HG03342 (cell line): Measurements from ENCODE around the gene SLC9A5.
A peak's percentile ranks its signal among the peaks of the same experiment; 100 is the strongest.

Experiments
- ATAC-seq: cut with Tn5 transposase; IDR thresholded peaks from one replicate; pipeline ENCODE4 v1.9.1; 2021; ENCODE audit warnings: mild to moderate bottlenecking, moderate library complexity; ENCODE audit not compliant: unreplicated experiment

SLC9A5 gene

DNA sequence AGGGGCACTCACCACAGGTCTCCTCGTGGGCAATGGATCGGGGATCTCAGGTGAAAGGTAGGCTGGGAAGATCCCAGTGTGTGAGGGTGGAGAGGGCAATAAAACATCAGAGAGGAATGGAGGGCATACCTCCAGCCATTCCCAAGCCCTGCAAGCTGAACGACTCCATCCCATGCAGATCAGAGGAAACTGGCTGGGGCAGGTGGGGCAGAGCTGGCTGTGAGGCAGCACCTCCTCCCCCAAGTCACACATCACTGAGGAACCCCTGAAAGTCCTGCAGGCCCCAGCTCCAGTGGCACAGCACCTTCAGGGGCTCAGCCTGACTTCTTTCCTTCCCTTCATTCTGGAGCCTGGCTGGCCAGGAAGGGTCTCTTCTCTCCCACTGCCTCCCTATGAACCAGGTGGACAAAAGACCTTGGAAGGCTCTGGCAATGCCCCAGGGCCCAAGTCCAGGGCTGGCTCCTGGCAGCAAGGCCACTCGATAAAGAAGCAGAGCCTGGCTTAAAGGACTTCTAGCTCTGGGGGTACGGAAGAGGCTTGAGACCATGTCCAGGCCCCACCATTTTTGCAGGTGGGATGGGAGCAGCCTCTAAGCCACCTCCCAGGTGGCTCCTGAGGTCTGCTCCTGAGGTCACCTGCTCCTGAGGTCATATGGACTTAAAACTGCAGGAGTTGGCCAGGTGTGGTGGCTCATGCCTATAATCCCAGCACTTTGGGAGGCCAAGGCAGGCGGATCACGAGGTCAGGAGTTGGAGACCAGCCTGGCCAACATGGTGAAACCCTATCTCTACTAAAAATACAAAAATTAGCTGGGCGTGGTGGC is 35.4 kb upstream of the SLC9A5 start:
- ATAC-seq = no peak

DNA sequence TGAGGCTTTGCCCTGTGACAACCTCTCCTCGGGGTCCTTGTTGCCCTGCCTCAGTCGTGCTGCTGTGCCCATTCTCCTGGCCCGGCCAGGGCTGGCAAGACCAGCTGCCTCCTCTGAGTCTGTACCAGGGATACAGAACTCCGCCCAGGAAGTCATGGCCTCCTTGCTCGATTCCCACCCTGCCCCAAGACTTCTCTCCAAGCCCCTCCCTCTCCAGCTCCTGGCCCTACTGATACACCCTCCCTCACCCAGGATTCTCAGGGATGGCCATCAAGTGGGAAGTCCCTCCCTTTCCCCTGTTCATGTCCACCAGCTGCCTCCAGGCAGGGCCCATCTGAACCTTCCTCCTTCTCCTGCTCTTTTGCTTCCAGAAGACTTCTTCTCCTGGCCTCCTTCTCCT is 33.1 kb upstream of the SLC9A5 start:
- no peak for ATAC-seq

DNA sequence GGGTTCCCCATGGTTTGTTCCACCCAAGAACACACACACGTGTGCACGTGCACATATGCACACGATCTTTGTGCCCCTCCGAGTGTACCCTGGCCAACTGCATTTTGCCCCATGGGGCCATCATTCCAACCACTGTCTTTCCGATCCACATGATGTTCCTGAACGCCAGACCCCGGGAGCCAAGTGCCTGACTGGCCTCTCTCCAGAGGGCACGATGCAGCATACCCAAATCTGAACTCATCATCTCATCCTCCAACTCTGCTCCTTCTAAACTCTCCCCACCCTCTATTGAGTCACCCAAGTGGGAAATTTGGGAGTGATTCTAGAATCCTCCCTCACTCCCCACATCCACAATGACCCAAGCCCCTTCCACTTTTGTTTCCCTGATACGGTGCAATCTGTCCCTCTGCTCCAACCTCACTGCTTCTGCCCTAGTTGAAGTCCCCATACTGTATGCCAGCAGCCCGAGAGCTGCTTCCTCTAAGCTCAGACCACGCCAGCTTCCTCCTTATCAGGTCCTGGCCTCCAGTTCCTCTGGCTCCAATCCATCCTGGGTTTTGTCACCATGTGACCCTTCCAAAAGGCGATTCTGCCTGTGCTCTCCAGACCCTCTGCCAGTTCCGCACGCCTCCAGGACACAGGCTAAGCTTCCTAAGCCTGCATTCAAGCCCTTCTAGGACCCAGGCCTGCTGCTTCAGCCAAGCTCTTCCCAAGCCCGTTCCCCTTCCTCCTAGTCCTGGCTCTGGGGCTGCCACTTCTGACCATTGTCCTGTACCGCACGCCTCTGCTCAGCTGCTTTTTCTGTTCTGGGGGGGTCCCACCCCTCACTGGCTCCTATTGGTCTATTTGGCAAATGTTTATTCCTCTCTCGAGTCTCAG is 31.9 kb upstream of the SLC9A5 start:
- no peak for ATAC-seq

DNA sequence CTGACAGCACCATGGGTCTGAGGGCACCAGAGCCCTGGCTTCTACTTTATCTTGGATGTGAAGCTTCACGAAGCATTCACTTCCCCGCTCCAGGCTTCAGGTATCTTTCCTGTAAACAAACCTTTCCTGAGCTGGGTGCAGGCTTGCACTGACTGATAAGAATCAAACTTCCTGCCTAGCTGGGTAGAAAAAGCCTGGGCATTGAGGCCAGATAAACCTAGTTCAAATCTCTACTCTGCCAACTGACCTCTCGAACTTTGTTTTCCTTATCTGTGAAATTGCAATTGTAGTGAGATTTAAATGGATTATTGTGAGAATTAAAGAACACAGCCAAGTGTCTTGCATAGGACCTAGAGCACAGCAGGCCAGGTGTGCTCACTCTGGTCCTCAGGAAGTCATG is 24.8 kb upstream of the SLC9A5 start:
- no peak for ATAC-seq

DNA sequence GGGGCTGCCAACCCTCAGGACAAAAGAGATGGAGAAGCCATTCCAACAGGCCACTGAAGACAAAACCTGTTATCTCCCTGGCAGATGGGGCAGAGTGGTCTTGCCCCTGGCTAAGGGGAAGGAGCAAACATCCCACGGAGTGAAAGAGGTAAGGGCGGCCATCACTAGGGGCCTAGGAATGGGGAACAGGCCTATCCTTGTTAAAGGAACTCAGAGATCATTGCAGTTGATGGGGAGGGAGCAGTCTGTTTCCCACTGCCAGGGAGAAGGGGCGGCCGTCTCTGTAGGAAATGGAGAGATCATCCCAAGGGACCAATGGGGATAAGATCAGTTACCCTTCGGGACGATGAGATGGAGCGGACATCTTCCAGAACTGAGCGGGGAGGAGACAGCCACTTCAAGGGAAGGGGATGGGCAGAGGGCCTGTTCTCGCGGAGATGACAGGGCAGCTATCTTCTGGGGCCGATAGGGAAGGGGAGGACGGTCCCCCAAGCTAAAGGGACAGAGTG is 22.4 kb upstream of the SLC9A5 start:
- no peak for ATAC-seq

DNA sequence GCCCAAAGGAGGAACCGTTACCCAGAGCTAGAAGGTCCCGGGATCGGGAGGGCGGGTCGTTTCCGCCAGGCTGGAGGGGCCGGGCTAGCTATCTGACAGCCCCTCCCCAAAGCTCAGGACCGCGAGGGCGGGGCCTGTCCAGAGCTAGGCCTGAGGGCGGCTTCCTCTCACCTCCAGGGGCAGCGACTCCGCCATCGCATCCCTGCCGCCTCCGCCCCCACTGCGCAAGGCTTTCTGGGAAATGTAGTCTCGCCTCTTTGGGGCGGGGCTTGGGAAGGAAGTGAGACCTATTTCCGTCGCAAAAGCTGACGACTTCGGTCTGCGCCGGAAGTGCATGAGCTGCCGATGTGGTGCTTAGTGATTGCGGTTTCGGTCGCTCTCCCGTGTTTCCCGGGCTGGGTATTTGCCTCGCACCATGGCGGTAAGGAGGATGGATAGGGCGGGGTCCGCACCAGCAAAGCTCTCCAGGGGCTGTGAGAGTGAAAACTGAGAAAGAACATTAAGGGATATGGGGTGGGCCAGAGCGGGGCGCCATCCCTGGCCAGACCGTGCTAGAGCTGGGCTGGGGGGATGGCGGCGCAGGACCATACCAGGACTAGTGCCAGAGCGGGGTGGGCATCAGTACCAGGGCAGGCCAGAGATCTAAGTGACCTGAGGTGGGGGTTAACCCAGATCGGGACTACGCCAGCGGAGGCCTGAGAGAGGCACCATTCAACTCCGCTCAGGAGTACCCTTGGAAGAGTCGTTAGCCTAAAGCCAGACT is 21.8 kb upstream of the SLC9A5 start, which contains the start of gene TMEM208:
TSS of gene TMEM208 (plus strand) at position 327 of the 763 bp plus-strand sequence. CDS start at position 416, 89 bp downstream.
- peak; percentile 91 for ATAC-seq

DNA sequence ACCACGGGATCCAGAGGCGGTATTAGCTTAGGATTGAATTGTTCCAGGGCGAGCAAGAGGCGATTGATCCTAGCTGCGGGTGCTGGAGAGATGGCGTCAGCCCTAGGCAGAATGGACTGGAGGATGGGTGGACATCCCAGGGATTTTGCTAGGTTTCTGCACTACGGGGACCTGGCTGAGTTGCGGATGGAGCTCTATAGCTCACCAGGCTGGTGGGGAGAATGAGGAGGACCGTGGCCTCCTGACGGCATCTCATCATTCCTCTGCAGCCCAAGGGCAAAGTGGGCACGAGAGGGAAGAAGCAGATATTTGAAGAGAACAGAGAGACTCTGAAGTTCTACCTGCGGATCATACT is 21.2 kb upstream of the SLC9A5 start:
- no peak for ATAC-seq

DNA sequence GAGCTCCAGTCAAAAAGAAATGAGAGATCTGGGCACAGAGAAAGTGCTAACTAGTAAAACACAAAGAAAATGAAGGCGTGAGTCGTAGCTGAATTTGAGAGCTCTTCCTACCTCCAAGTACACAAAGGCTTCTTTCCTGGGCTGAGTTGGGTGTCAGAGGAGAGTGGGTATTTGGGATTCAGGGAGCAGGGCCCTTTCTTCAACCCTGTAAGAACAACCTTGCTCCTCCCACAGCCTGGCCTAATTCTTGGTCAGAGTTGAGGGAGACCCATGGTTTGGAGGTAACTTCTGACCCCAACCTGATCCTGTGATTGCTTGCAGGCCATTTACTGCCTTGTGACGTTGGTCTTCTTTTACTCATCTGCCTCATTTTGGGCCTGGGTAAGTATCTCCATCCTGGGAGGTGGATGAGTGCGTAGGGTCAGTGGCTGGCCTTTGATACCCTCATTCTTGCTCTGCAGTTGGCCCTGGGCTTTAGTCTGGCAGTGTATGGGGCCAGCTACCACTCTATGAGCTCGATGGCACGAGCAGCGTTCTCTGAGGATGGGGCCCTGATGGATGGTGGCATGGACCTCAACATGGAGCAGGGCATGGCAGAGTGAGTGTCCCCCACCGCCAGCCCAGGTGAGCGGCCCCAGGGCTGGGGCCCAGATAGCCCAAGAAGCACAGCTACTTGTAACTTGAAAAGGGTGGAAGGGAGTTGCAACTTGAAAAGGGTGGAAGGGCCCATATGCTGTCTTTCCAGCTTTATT is 20.6 kb upstream of the SLC9A5 start:
- ATAC-seq = no peak

DNA sequence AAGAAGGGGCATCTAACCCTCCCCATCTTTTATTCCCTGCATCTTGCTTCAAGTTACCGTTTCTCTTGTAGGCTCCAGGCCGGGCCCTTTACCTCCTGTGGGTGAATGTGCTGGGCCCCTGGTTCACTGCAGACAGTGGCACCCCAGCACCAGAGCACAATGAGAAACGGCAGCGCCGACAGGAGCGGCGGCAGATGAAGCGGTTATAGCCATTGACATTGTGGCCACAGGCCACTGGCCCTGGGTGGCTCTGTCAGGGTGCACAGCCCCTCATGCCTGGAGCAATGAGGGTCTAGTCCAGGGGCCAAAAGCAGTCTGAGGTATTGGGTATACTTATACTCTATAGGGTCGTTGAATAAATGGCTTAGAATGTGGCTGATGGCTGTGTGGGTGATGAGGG is 19.9 kb upstream of the SLC9A5 start:
- ATAC-seq = no peak

DNA sequence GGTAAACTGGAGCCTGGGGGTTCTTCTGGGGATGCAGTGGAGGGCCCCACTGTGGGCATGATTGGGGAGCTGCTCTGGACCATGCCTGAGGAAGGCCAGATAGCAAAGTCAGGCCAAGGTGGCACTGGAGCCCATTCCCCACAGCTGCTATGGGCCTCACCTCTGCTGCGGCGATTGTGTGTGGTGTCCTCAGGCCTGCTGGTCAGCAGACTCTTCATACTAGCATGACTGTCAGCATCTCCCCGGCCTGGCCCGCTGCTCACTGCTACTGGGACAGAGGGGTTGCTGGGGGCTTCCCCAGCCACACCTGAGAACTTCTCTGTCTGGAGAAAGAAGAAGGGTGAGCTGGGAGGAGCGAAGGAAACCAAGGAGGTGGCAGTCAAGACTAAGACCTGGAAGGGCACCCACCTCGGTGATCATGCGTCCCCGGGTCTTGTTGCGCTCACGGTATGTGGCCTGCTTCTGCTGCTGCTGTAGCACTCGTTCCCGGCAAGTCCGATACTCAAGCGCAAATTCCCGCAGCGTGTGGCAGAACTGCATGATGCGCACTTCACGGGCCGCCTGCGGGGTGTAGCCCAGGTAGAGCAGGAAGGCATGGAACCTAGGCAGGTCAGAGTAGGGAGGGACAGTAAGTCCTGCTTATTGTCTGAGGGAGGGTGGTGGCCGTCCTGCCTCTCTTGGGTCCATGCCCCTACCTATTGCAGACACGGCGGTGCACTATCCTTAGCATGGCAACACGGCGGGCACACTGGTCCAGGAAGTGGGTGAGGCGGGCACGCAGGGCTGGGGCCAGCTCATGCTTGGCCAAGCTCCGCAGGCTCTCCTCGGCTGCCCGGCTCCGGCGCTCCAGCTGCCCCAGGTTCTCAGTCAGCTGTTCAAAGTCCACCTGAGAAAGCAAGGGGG is 18.6 kb upstream of the SLC9A5 start:
- no peak for ATAC-seq

DNA sequence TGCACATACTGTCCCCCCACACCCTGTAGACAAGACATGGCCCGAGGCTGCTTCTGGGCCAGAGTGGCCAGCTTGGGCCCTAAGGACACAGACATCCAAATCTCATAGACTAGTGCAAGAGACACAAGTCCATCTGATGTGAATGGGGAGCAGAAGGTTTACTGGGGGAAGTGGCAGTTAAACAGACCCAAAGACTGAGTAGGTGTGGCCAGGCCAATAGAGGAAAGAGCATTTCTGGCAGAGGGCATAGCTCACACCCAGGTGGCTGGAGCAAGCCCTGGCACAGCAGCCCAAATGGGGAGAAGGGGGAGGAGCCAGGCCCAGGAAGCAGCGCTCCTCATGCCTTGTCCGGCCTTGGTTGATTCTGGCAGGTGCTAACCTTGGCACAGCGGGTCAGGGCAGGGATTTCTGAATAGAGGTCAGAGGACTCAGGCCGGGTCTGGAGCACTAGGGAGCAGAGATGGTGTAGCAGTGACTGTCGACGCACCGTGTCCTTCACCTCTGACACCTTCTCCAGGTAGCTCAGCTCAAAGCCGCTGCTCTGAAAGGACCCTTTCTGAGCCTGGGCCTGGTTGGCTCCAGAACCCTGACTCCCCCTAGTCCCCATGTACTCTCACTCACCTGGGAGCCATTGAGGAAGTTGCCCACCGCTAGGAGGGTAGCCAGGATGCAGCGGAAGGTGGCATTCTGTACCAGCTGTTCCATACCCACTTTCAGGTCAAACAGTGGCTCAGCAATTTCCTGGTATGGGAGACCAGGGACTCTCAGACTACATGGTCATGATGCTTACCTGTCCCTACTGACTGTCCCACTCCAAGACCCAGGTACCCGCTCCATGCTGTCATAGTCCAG is 17.7 kb upstream of the SLC9A5 start:
- ATAC-seq = no peak

DNA sequence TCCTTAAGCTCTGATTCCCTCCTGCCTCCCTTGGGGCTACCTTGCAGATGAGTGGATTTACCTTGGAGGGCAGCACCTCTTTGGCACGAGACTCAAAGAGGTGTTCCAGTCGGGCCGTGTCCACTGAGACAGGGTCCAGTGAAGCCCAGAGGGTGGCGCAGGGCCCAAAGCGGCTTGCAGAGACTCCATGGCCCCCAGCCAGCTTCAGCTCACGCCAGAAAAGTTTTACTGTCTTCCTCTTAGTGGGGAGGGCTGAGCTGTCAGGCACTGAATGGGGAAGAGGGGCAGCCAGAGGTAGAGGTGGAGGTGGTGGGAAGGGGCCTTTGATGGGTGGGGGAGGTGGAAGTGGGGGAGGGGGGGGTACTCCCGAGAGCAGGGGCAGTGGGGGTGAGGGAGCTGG is 15.2 kb upstream of the SLC9A5 start:
- no peak for ATAC-seq

DNA sequence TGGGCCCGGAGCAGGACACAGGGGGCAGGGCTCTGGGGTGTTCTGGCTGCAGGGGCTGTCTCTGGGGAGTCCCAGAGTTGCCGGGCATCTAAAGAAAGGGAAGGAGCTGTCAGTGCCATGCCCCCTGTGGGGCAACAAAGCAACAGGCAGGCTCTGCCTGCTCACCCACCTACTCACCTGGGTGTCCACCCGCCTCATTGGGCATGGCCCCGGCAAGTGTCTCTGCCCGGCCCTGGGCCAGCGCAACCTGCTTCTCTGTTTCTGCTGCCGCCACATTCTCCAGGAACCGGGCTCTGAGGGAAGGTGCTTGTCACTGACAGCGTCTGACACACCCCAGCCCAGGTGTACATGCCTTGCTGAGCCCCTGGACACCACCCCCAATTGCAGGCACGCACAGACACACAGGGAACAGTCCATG is 14.6 kb upstream of the SLC9A5 start:
- no peak for ATAC-seq

DNA sequence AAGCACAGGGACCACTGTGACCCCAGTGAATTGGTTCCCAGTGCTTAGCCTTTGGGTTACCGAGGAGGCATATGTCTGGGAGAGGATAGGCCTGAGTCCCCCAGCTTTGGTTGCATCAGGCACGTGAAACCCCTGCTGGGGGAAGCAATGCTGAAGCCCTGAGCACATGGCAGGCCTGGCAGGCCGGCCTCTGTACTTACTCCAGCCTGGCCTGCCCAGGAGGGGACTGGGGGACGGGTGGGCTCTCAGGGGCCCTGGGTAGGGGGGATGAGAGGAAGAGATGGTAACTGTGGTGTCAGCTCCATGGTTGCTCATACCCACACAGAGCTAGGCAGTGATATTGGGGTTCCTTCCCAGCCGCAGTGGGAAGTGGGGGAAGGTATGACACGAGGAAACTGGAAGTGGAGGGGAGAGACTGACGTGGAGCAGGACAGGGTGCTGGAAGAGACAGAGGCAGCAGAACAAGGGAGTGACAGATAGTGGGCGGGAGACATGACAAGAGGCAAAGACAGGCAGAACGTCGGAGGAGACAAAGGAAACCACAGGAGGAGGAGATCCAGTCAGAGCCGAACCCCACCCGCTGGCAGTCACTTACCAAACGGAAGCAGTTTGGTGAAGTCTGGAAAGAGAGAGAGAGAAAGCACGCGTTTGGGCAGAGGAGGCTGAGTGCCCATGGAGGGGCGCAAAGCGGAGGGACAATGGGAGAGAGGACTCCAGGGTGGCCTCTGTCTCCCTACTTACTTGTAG is 12.8 kb upstream of the SLC9A5 start:
- no peak for ATAC-seq

DNA sequence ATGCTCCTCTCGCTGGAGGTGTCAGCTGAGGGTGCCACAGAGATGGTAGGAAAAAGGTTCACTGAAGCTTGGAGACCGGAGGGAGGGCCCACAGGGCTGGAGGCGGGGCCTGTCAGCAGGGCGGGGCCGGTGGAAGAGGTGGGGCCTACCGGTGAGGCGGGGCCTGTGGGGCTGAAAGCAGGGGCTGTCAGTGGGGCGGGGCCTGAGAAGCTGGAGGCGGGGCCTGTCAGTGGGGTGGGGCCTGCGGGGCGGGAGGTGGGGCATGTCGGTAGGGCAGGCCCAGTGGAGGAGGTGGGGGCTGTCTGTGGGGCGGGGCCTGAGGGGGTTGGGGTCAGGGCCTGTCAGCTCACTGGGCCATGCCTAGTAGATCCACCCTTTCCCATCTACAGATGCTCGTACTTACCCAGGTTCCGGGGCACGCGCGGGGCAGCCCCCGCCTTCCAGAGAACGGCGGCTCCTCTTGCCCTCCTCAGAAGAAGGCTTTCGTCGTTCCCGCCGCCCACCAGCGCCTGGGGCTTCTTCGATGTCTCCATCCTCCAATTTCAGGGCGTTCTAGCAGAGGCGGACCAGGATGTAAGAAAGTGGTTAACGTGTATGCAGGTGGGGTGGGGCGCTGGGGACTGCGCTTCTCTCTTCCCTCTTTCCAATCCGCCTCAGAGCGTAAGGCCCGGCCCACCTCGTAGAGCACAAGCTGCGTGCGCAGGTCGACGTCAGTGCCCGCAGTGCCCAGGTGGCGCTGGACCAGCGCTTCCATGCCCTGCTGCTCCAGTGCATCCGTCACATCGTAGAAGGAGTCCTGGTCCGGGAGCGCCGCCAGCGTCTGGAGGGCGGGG is 12.0 kb upstream of the SLC9A5 start:
- ATAC-seq = no peak

DNA sequence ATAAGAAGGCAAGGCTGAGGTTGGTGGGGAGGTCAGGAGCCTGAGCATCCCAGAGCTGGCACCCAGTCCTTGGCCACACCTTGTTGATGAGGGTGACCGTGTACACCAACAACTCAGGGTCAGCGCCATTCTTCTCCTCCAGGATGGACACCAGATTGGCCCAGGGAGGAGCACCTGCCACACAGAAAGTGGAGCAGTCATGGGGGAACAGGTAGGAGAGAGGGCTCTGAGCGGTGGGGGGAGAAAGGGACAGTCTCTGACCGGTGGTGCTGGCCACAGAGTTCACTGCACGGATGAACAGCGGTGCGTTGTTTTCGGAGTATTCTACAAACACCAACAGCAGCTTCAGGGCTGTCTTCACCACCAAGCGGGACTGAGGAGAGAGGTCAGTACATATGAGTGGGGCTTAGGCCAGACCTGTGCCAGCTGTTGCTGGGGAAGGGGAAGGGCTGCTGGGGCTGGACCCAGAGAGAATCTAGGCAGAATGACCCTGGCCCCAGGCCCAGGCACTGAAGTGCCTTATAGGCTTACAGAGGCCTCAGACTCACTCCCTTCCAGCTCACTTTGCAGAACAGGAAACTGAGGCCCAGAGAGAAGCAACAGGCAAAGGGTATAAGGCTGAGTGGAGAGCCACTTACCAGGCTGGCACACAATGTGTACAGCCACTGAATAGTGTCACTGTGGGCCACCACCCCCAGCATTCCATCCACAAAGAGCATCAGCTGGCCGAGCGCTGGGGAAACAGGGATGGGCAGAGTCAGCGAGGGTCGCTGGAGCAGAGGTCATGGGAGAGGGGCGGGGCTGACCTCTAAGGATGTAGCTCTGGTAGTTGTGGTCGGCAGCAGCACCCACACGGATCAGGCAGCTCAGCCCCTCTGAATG is 11.1 kb upstream of the SLC9A5 start:
- no peak for ATAC-seq
